ENCODE results near the gene CDC16.

- TF ChIP-seq, protein P1, sequence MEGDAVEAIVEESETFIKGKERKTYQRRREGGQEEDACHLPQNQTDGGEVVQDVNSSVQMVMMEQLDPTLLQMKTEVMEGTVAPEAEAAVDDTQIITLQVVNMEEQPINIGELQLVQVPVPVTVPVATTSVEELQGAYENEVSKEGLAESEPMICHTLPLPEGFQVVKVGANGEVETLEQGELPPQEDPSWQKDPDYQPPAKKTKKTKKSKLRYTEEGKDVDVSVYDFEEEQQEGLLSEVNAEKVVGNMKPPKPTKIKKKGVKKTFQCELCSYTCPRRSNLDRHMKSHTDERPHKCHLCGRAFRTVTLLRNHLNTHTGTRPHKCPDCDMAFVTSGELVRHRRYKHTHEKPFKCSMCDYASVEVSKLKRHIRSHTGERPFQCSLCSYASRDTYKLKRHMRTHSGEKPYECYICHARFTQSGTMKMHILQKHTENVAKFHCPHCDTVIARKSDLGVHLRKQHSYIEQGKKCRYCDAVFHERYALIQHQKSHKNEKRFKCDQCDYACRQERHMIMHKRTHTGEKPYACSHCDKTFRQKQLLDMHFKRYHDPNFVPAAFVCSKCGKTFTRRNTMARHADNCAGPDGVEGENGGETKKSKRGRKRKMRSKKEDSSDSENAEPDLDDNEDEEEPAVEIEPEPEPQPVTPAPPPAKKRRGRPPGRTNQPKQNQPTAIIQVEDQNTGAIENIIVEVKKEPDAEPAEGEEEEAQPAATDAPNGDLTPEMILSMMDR (conservative IDR thresholded peaks at IDR 0.05; ENCODE audit: low read length), result no peak
- no peak for TF ChIP-seq EZH2phosphoT487 (IDR thresholded peaks at IDR 0.05; ENCODE audit: borderline replicate concordance, low read depth, low read length)
Observed at GRCh38 chr13:114303700-114304327, 69.1 kb downstream of the CDC16 start.
